IPS DF 6.9 (cell line): Measurements from ENCODE around the gene TRPV3.
"Not testable (repeated sequence)": the region's sequence is repeated elsewhere in the genome, so short reads cannot be mapped to it uniquely, and the experiment has no call there.

Experiments
- DNase-seq: peaks from one replicate; pipeline ENCODE4 v3.0.0-alpha.2; 2013; ENCODE audit warnings: low read depth, low spot score
- H3K27ac ChIP-seq: one replicate; pipeline ENCODE4 v1.5.1; 2013; ENCODE audit warnings: low read length, control low read depth
- H3K27me3 ChIP-seq: 2 replicates; pipeline ENCODE4 v1.6.1; 2013; ENCODE audit warnings: mild to moderate bottlenecking, low read length; ENCODE audit not compliant: control insufficient read depth, insufficient read depth
- H3K36me3 ChIP-seq: 2 replicates; pipeline ENCODE4 v1.6.1; 2013; ENCODE audit warnings: low read length; ENCODE audit not compliant: control insufficient read depth, insufficient read depth
- H3K4me1 ChIP-seq: 2 replicates; pipeline ENCODE4 v1.6.1; 2013; ENCODE audit warnings: low read length; ENCODE audit not compliant: control insufficient read depth, insufficient read depth
- H3K4me3 ChIP-seq: 2 replicates; pipeline ENCODE4 v1.5.1; 2013; ENCODE audit warnings: mild to moderate bottlenecking, low read length
- H3K9me3 ChIP-seq: 2 replicates; pipeline ENCODE4 v1.6.1; 2013; ENCODE audit warnings: low read length, inconsistent platforms; ENCODE audit not compliant: control insufficient read depth, insufficient read depth
- WGBS: extraction: QIAGEN DNeasy Blood & Tissue Kit; methylation state at CpG from one replicate; pipeline ENCODE4 v1.1.7; 2013; ENCODE audit warnings: mixed read lengths, missing lambda C conversion rate; ENCODE audit not compliant: insufficient read length, insufficient coverage; 5-methylcytosine and 5-hydroxymethylcytosine counted together

TRPV3 gene

GRCh38 chr17:3526491-3526890, 31.1 kb downstream of the TRPV3 start:
- DNase-seq, result no peak
- no peaks in the 10 kb centered on the region for H3K27me3 ChIP-seq
- no peaks in the 10 kb centered on the region for H3K9me3 ChIP-seq
- WGBS, result no CpG with 5 or more reads among the region's 12 CpGs
- no peaks in the 10 kb centered on the region for H3K36me3 ChIP-seq
- no peaks in the 10 kb centered on the region for H3K4me1 ChIP-seq
- H3K27ac ChIP-seq, result no peak overlapping the region
- no peak overlapping the region for H3K4me3 ChIP-seq

- DNase-seq, result no peak
- no peaks in the 10 kb centered on the region for H3K9me3 ChIP-seq
- H3K36me3 ChIP-seq, result no peaks in the 10 kb centered on the region
- H3K4me1 ChIP-seq, result no peaks in the 10 kb centered on the region
- H3K27me3 ChIP-seq, result no peaks in the 10 kb centered on the region
- H3K4me3 ChIP-seq, result no peak overlapping the region
- no CpG with 5 or more reads among the region's 13 CpGs for WGBS
- H3K27ac ChIP-seq, result no peak overlapping the region
These were observed 33.6 kb downstream of the TRPV3 start for GRCh38 chr17:3524024-3524423.

- DNase-seq, H3K36me3 ChIP-seq, H3K4me1 ChIP-seq, H3K27me3 ChIP-seq, H3K4me3 ChIP-seq, H3K27ac ChIP-seq, H3K9me3 ChIP-seq: not testable (repeated sequence)
- 100% methylated on average over 4 of the region's 4 CpGs for WGBS
These were observed 38.1 kb downstream of the TRPV3 start for GRCh38 chr17:3519472-3519871.

- Histone ChIP-seq H3K9me3 (no peaks in the 10 kb centered on the region), H3K4me1 (no peaks in the 10 kb centered on the region), H3K27me3 (no peaks in the 10 kb centered on the region), H3K36me3 (no peaks in the 10 kb centered on the region), H3K27ac (no peak overlapping the region), H3K4me3 (no peak overlapping the region)
- WGBS, result no CpG with 5 or more reads among the region's 9 CpGs
- DNase-seq, result no peak
These were observed 42.7 kb downstream of the TRPV3 start for GRCh38 chr17:3514873-3515272.

GRCh38 chr17:3514167-3514566, 43.4 kb downstream of the TRPV3 start:
- no CpG with 5 or more reads among the region's 11 CpGs for WGBS
- not testable (repeated sequence) for H3K4me1 ChIP-seq, H3K36me3 ChIP-seq, H3K27ac ChIP-seq, H3K9me3 ChIP-seq, H3K27me3 ChIP-seq, DNase-seq, H3K4me3 ChIP-seq

GRCh38 chr17:3513305-3514035, 44.1 kb downstream of the TRPV3 start:
- Histone ChIP-seq H3K9me3 (no peaks in the 10 kb centered on the region), H3K27ac (no peak overlapping the region), H3K36me3 (no peaks in the 10 kb centered on the region), H3K27me3 (no peaks in the 10 kb centered on the region), H3K4me3 (no peak overlapping the region), H3K4me1 (no peaks in the 10 kb centered on the region)
- no peak for DNase-seq
- no CpG with 5 or more reads among the region's 23 CpGs for WGBS

GRCh38 chr17:3512505-3513171, 45.0 kb downstream of the TRPV3 start:
- 100% methylated on average over 1 of the region's 20 CpGs for WGBS

GRCh38 chr17:3511852-3512504, 45.6 kb downstream of the TRPV3 start:
- no peak for DNase-seq
- Histone ChIP-seq H3K4me1 (no peaks in the 10 kb centered on the region), H3K36me3 (no peaks in the 10 kb centered on the region), H3K27me3 (no peaks in the 10 kb centered on the region), H3K9me3 (no peaks in the 10 kb centered on the region), H3K4me3 (no peak overlapping the region), H3K27ac (no peak overlapping the region)
- WGBS, result no CpG with 5 or more reads among the region's 8 CpGs

More at GRCh38 chr17:3512505-3513171, 45.0 kb downstream of the TRPV3 start:
- Histone ChIP-seq H3K9me3 (no peaks in the 10 kb centered on the region), H3K27ac (no peak overlapping the region), H3K4me1 (no peaks in the 10 kb centered on the region), H3K27me3 (no peaks in the 10 kb centered on the region), H3K4me3 (no peak overlapping the region), H3K36me3 (no peaks in the 10 kb centered on the region)
- DNase-seq, result no peak

- Histone ChIP-seq H3K4me1 (no peaks in the 10 kb centered on the region), H3K9me3 (no peaks in the 10 kb centered on the region), H3K4me3 (no peak overlapping the region), H3K27ac (no peak overlapping the region), H3K27me3 (no peaks in the 10 kb centered on the region), H3K36me3 (no peaks in the 10 kb centered on the region)
- WGBS, result no CpG with 5 or more reads among the region's 7 CpGs
- DNase-seq, result no peak
These were observed 47.5 kb downstream of the TRPV3 start for GRCh38 chr17:3510090-3510489.

GRCh38 chr17:3507869-3508268, 49.7 kb downstream of the TRPV3 start:
- DNase-seq, result no peak
- no peaks in the 10 kb centered on the region for H3K9me3 ChIP-seq
- no peak overlapping the region for H3K4me3 ChIP-seq
- WGBS, result no CpG with 5 or more reads among the region's 3 CpGs
- no peaks in the 10 kb centered on the region for H3K36me3 ChIP-seq
- no peaks in the 10 kb centered on the region for H3K27me3 ChIP-seq
- no peak overlapping the region for H3K27ac ChIP-seq
- H3K4me1 ChIP-seq, result no peaks in the 10 kb centered on the region
